PC-3 (cell line): ENCODE data around the gene FADS1. TPM values are rescaled to one million over a fixed set of nuclear protein-coding genes. Genes with fewer than 3 reads are reported as not detected.

Experiments
- ATAC-seq: fragments of 200-7000 bp; cut with Tn5 transposase; 2 replicates; pipeline ENCODE4 v1.9.1; 2020; ENCODE audit warnings: mild to moderate bottlenecking, moderate library complexity
- BruUV-seq: library from RNA; stranded (reverse); fragments of 400-500 nt; replicated peaks from 2 replicates; lab custom pipeline; 2021; lab: Mats Ljungman, UMichigan
- CTCF ChIA-PET: fragments of 300-600 bp; sonication (Branson Sonifier 250); formaldehyde crosslinking; loops from one replicate; lab custom pipeline; 2022; ENCODE audit warnings: antibody characterized with exemption; lab: Charles Lee
- POLR2A ChIA-PET: fragments of 300-600 bp; sonication (Branson Sonifier 250); formaldehyde crosslinking; loops from one replicate; lab custom pipeline; 2022; ENCODE audit warnings: antibody characterized with exemption; ENCODE audit not compliant: unreplicated experiment; lab: Charles Lee
- DNase-seq: peaks from one replicate; pipeline ENCODE4 v3.0.0-alpha.2; 2015
- H2AFZ ChIP-seq: fragments of 300-600 bp; sonication (generic); 2 replicates; pipeline ENCODE4 v1.6.0; 2016; ENCODE audit warnings: antibody characterized with exemption, low read length
- H3F3A ChIP-seq: fragments of 300-600 bp; sonication (generic); one replicate; pipeline ENCODE4 v1.6.0; 2017; ENCODE audit warnings: antibody characterized with exemption, low read length, control low read depth, mild to moderate bottlenecking; ENCODE audit not compliant: unreplicated experiment
- H3K27ac ChIP-seq: fragments of 300-600 bp; sonication (generic); 2 replicates; pipeline ENCODE4 v1.5.1; 2016; ENCODE audit warnings: mild to moderate bottlenecking, low read length
- H3K27me3 ChIP-seq: fragments of 300-600 bp; sonication (generic); 2 replicates; pipeline ENCODE4 v1.6.1; 2016; ENCODE audit warnings: low read length, mixed read lengths
- H3K36me3 ChIP-seq: fragments of 300-600 bp; sonication (generic); 2 replicates; pipeline ENCODE4 v1.6.1; 2016; ENCODE audit warnings: low read depth, mixed run types, low read length, mixed read lengths
- H3K4me1 ChIP-seq: fragments of 300-600 bp; sonication (generic); 2 replicates; pipeline ENCODE4 v1.5.1; 2016; ENCODE audit warnings: low read length; ENCODE audit not compliant: insufficient read depth
- H3K4me2 ChIP-seq: fragments of 300-600 bp; sonication (generic); 2 replicates; pipeline ENCODE4 v1.6.0; 2016; ENCODE audit warnings: low read length
- H3K4me3 ChIP-seq: fragments of 300-600 bp; sonication (generic); 2 replicates; pipeline ENCODE4 v1.5.1; 2016; ENCODE audit warnings: mild to moderate bottlenecking, low read length, mixed read lengths
- H3K79me2 ChIP-seq: fragments of 300-600 bp; sonication (generic); 2 replicates; pipeline ENCODE4 v1.6.1; 2017; ENCODE audit warnings: low read length, mixed read lengths
- H3K9ac ChIP-seq: fragments of 300-600 bp; sonication (generic); 2 replicates; pipeline ENCODE4 v1.6.0; 2016; ENCODE audit warnings: mild to moderate bottlenecking, low read length
- H3K9me2 ChIP-seq: fragments of 300-600 bp; sonication (generic); replicated peaks from 2 replicates; pipeline ENCODE4 v1.6.1; 2016; ENCODE audit warnings: mixed run types, low read length, mixed read lengths
- H3K9me3 ChIP-seq: fragments of 300-600 bp; sonication (generic); 2 replicates; pipeline ENCODE4 v1.6.1; 2016; ENCODE audit warnings: low read length, mixed read lengths
- H4K20me1 ChIP-seq: fragments of 300-600 bp; sonication (generic); 2 replicates; pipeline ENCODE4 v1.6.1; 2016; ENCODE audit warnings: low read length, mixed read lengths
- EZH2 ChIP-seq: fragments of 300-600 bp; sonication (generic); IDR thresholded peaks from one replicate; pipeline ENCODE4 v1.6.1; 2017; ENCODE audit warnings: antibody characterized with exemption, mild to moderate bottlenecking, low read length; ENCODE audit not compliant: unreplicated experiment
- EZH2phosphoT487 ChIP-seq: fragments of 300-600 bp; sonication (generic); IDR thresholded peaks from 2 replicates; pipeline ENCODE4 v1.6.1; 2018; ENCODE audit warnings: mild to moderate bottlenecking, antibody characterized with exemption, low read length, borderline replicate concordance
- intact Hi-C: fragments of 100-400 bp; cut with micrococcal nuclease; formaldehyde crosslinking; loops from 2 replicates; pipeline ENCODE4 v1.9.0; 2023
- total RNA-seq: library from RNA; depleted of rRNA; stranded (reverse); fragments of >200 nt; gene quantifications from 2 replicates; pipeline ENCODE4 v1.2.3, GENCODE V29; 2014
- TF ChIP-seq, protein P1 (sequence below): fragments of 300-600 bp; sonication (generic); conservative IDR thresholded peaks from 2 replicates; pipeline ENCODE4 v1.5.1; 2017; ENCODE audit warnings: antibody characterized with exemption, low read depth, mild to moderate bottlenecking, low read length

The FADS1 gene
- total RNA-seq, 1 experiment from 2014 or later: 84.4 TPM

GRCh38 chr11:61827571-61828378 lies 11.0 kb upstream of the FADS1 start, which contains the start of gene FADS2:
FADS2 (plus strand) TSS chr11:61828300; CDS start chr11:61828391, 91 bp downstream.
- H3K4me2 ChIP-seq: peak within 1 kb of the TSS; percentile 90
- peaks cover 59% of the 10 kb centered on the region for H3K79me2 ChIP-seq
- CTCF ChIA-PET: no interaction called here
- no TSS peak for BruUV-seq
- H3K27ac ChIP-seq: peak within 1 kb of the TSS; percentile 80
- peak within 1 kb of the TSS; percentile 80 for H3K9ac ChIP-seq
- intact Hi-C loops: no loop called here
- H3K9me3 ChIP-seq: no peaks in the 10 kb centered on the region
- peak within 1 kb of the TSS; percentile 81 for H2AFZ ChIP-seq
- peak; percentile 82 for ATAC-seq
- POLR2A ChIA-PET: interaction anchor here (0.7 to 1.6 kb wide), 3 partner anchors 12 to 20 kb away, joined by 3 to 10 read pairs (median 8); no protein-coding TSS in a partner anchor
- peaks cover 21% of the 10 kb centered on the region for H3K4me1 ChIP-seq
- peak; percentile 93 for DNase-seq
- H3K9me2 ChIP-seq: no peaks in the 10 kb centered on the region
- H3K36me3 ChIP-seq: no peaks in the 10 kb centered on the region
- no peaks in the 10 kb centered on the region for H3K27me3 ChIP-seq
- H3K4me3 ChIP-seq: peak within 1 kb of the TSS; percentile 88
- H4K20me1 ChIP-seq: peaks cover 31% of the 10 kb centered on the region; the same call in 1 of the 2 replicates
- TF ChIP-seq EZH2phosphoT487 (peak; percentile 84), EZH2 (no peak)
- no peaks in the 10 kb centered on the region for H3F3A ChIP-seq

- BruUV-seq: TSS peak; percentile 87
- Histone ChIP-seq H3K79me2 (peaks cover 55% of the 10 kb centered on the region), H2AFZ (peak overlapping the region; percentile 81), H3K27me3 (no peaks in the 10 kb centered on the region), H3K36me3 (no peaks in the 10 kb centered on the region), H3K4me2 (peak overlapping the region; percentile 90), H3K27ac (peak overlapping the region; percentile 80), H3K4me1 (peaks cover 21% of the 10 kb centered on the region), H3K9ac (peak overlapping the region; percentile 80), H3K9me2 (no peaks in the 10 kb centered on the region), H3F3A (no peaks in the 10 kb centered on the region), H3K9me3 (no peaks in the 10 kb centered on the region), H4K20me1 (peaks cover 24% of the 10 kb centered on the region; the same call in 1 of the 2 replicates), H3K4me3 (peak overlapping the region; percentile 88)
- POLR2A ChIA-PET: no interaction called here
- DNase-seq (no peak), ATAC-seq (no peak; the same call in 1 of the 2 replicates)
- CTCF ChIA-PET: no interaction called here
- intact Hi-C loops: no loop called here
- TF ChIP-seq, protein P1, sequence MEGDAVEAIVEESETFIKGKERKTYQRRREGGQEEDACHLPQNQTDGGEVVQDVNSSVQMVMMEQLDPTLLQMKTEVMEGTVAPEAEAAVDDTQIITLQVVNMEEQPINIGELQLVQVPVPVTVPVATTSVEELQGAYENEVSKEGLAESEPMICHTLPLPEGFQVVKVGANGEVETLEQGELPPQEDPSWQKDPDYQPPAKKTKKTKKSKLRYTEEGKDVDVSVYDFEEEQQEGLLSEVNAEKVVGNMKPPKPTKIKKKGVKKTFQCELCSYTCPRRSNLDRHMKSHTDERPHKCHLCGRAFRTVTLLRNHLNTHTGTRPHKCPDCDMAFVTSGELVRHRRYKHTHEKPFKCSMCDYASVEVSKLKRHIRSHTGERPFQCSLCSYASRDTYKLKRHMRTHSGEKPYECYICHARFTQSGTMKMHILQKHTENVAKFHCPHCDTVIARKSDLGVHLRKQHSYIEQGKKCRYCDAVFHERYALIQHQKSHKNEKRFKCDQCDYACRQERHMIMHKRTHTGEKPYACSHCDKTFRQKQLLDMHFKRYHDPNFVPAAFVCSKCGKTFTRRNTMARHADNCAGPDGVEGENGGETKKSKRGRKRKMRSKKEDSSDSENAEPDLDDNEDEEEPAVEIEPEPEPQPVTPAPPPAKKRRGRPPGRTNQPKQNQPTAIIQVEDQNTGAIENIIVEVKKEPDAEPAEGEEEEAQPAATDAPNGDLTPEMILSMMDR: no peak
- TF ChIP-seq EZH2phosphoT487: no peak
- TF ChIP-seq EZH2: no peak
These were observed 10.2 kb upstream of the FADS1 start for GRCh38 chr11:61826930-61827570.

GRCh38 chr11:61820174-61820573 lies 3.4 kb upstream of the FADS1 start:
- Histone ChIP-seq H3K27me3 (no peaks in the 10 kb centered on the region), H3K36me3 (no peaks in the 10 kb centered on the region), H3K4me3 (peak overlapping the region; percentile 24; the same call in 1 of the 2 replicates), H3K9ac (0 out of 2 replicates have a peak overlapping the region, but pooled peaks have one; percentile 19), H3K9me3 (no peaks in the 10 kb centered on the region), H3K27ac (peak overlapping the region; percentile 81), H2AFZ (no peak overlapping the region), H3F3A (no peaks in the 10 kb centered on the region), H3K79me2 (peaks cover 38% of the 10 kb centered on the region), H4K20me1 (no peaks in the 10 kb centered on the region), H3K4me2 (peak overlapping the region; percentile 72), H3K4me1 (peaks cover 42% of the 10 kb centered on the region), H3K9me2 (no peaks in the 10 kb centered on the region)
- CTCF ChIA-PET: interaction anchor here (0.5 to 0.9 kb wide), 2 partner anchors 23 to 520 kb away, joined by 3 to 5 read pairs; no protein-coding TSS in a partner anchor
- intact Hi-C loops: no loop called here
- no TSS peak for BruUV-seq
- DNase-seq (peak; percentile 81), ATAC-seq (peak; percentile 5)
- TF ChIP-seq, protein P1: no peak
- TF ChIP-seq EZH2 (no peak), EZH2phosphoT487 (no peak)
- POLR2A ChIA-PET: interaction anchor here (0.6 kb wide), 1 partner anchor 175 kb away, joined by 6 read pairs; no protein-coding TSS in a partner anchor
